Sigmoid colon (tissue), 7 donors: Measurements from ENCODE around the gene CDC42BPG. TPM values are rescaled to one million over a fixed set of nuclear protein-coding genes. Genes with fewer than 3 reads are reported as not detected.

Experiments
- DNase-seq: peaks from one replicate; pipeline ENCODE4 v3.0.0-alpha.2; 2019
- H3K27ac ChIP-seq, 4 donors: fragments of 200-600 bp; sonication (generic); one replicate each; pipeline ENCODE4 v1.5.1; 2016 to 2019; ENCODE audit warnings: mild to moderate bottlenecking in 1 of 4
- H3K27me3 ChIP-seq, 3 donors: fragments of 200-600 bp; sonication (generic); one replicate each; pipeline ENCODE4 v1.5.1; 2019; ENCODE audit warnings: mild to moderate bottlenecking in 1 of 3
- H3K36me3 ChIP-seq, 4 donors: fragments of 200-600 bp; sonication (generic); one replicate each; pipeline ENCODE4 v1.5.1; 2016 to 2019
- H3K4me1 ChIP-seq, 4 donors: fragments of 200-600 bp; sonication (generic); one replicate each; pipeline ENCODE4 v1.5.1; 2017 to 2019
- H3K4me3 ChIP-seq, 4 donors: fragments of 200-600 bp; sonication (generic); one replicate each; pipeline ENCODE4 v1.5.1; 2017 to 2019; ENCODE audit warnings: mild to moderate bottlenecking in 2 of 4, moderate library complexity in 1 of 4
- H3K9me3 ChIP-seq, 4 donors: fragments of 200-600 bp in 3 of 4; sonication (generic) in 3 of 4; one replicate each; pipeline versions ENCODE4 v1.5.1 to v1.6.1; 2013 to 2019
- EP300 ChIP-seq, 4 donors: sonication (generic); formaldehyde crosslinking; IDR thresholded peaks; one replicate each; pipeline ENCODE4 v1.6.1; 2017; ENCODE audit warnings: antibody characterized with exemption in 4 of 4
- POLR2A ChIP-seq, 2 donors: fragments of 450-650 bp; IDR thresholded peaks; one replicate each; pipeline ENCODE4 v1.6.1; 2016; ENCODE audit warnings: antibody characterized with exemption in 2 of 2, mild to moderate bottlenecking in 2 of 2, moderate library complexity in 2 of 2
- POLR2AphosphoS5 ChIP-seq, 4 donors: sonication (generic); formaldehyde crosslinking; IDR thresholded peaks; one replicate each; pipeline ENCODE4 v1.6.1; 2017; ENCODE audit warnings: antibody characterized with exemption in 4 of 4
- WGBS, 2 donors: extraction: QIAGEN DNeasy Blood & Tissue Kit; methylation state at CpG; one replicate each; pipeline ENCODE4 v1.1.7; 2013; 5-methylcytosine and 5-hydroxymethylcytosine counted together
- intact Hi-C: fragments of 100-400 bp; cut with DNase I; formaldehyde crosslinking; loops from one replicate; pipeline ENCODE4 v1.15.1; 2023
- polyA plus RNA-seq, 3 donors: library from polyadenylated mRNA; stranded (reverse); fragments of 200-250 nt; gene quantifications; one replicate each; pipeline ENCODE4 v1.2.3, GENCODE V29; 2013
- total RNA-seq, 4 donors: library from RNA; depleted of rRNA; stranded (reverse); fragments of >200 nt; gene quantifications; one replicate each; pipeline ENCODE4 v1.1.0, GENCODE V29; 2016
- TF ChIP-seq, protein P1 (sequence below), 4 experiments: fragments of 450-650 bp in 3 of 4; fragments of 200-600 bp in 1 of 4; IDR thresholded peaks; one replicate each; pipeline ENCODE4 v1.5.1; 2016 to 2019; ENCODE audit warnings: antibody characterized with exemption in 4 of 4, mild to moderate bottlenecking in 3 of 4, moderate library complexity in 2 of 4
- donor health status: healthy with polysubstance abuse.
- donor health status: Bipolar disorder and iron deficiency.
- donor health status: healthy.

The CDC42BPG gene
- total and polyA plus RNA-seq, 7 donors: 0.16 to 39.8 (median 10.3) TPM; not detected in 1

DNA sequence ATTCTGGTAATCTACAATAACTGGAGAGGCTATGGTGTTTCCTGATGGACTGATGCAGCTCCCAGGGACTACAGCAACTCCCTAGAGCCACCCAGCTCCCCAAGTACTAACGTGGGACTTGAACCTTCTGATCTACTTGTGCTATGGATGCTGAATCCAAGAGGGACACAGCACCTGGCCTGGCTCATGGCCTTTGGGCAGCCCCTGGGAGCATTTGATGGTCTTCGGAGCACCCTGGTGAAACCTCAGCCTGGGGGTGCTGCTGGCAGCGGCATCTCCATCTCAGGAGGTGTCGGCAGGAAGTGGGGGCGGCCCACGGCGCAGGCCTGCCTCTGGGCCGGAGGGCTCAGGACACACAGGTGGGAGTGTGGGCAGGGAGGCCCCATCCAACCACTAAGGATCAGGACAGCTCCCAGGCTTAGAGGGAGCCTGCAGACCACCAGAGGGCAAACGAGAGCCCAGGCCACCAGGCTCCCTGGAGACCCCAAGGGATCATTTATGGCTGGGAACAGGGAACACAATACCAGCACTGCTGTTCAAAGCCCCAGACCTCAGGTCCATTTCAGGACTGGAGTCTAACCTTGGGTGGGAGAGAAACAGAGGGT lies 25.2 kb upstream of the CDC42BPG start:
- Histone ChIP-seq H3K4me3 (peak overlapping the region in 1 of 4 donors; percentile 7), H3K4me1 (peaks cover 0 to 94% (median 92%) of the 10 kb centered on the region in 4 donors), H3K36me3 (peaks cover 5 to 25% (median 15%) of the 10 kb centered on the region in 4 donors), H3K27ac (peak overlapping the region; percentile 94 to 97 (median 97)), H3K27me3 (no peaks in the 10 kb centered on the region), H3K9me3 (no peaks in the 10 kb centered on the region)
- TF ChIP-seq POLR2A (IDR thresholded peaks at IDR 0.05) (no peak), POLR2AphosphoS5 (IDR thresholded peaks at IDR 0.05) (no peak)
- TF ChIP-seq, protein P1, sequence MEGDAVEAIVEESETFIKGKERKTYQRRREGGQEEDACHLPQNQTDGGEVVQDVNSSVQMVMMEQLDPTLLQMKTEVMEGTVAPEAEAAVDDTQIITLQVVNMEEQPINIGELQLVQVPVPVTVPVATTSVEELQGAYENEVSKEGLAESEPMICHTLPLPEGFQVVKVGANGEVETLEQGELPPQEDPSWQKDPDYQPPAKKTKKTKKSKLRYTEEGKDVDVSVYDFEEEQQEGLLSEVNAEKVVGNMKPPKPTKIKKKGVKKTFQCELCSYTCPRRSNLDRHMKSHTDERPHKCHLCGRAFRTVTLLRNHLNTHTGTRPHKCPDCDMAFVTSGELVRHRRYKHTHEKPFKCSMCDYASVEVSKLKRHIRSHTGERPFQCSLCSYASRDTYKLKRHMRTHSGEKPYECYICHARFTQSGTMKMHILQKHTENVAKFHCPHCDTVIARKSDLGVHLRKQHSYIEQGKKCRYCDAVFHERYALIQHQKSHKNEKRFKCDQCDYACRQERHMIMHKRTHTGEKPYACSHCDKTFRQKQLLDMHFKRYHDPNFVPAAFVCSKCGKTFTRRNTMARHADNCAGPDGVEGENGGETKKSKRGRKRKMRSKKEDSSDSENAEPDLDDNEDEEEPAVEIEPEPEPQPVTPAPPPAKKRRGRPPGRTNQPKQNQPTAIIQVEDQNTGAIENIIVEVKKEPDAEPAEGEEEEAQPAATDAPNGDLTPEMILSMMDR (IDR thresholded peaks at IDR 0.05): peak in 1 of 4 experiments; percentile 17
- no peak for DNase-seq
- WGBS, 2 donors: 50 to 82% methylated on average over 9 of the region's 9 CpGs
- intact Hi-C loops: no loop called here

DNA sequence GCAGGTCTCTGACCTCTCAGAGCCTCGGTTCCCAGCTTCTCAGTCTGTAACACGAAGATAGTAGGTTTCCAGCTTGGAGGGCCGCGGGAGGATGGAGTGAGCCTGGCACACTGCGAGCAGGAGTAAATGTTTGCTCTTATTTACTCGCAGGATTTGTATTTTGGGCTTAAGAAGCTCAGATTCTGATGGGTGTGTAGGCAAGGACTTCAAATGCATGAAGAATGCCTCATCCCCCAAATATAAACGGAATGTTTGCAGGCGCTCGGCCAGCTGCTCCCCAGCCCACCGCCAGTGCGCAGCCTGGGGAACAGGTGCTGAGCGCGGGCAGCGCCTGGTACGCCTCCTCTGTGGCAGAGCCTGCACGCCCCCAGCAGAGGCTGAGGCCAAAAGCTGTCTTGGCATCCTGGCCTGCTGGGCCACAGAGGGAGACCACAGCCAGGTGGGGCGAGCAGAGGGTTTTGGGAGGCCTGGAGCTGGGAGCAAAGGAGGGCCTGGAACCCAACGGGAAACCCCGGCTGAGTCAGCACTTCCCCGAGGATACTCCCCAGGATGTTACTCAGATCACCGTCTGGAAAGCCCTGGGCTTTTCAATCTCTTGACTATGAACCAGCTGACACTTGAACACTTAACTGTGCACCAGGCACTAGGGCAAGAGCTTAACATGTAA lies 24.6 kb upstream of the CDC42BPG start:
- Histone ChIP-seq H3K9me3 (no peaks in the 10 kb centered on the region), H3K27ac (peak overlapping the region; percentile 94 to 97 (median 97)), H3K36me3 (peaks cover 5 to 25% (median 15%) of the 10 kb centered on the region in 4 donors), H3K4me1 (peaks cover 0 to 94% (median 93%) of the 10 kb centered on the region in 4 donors), H3K4me3 (no peak overlapping the region), H3K27me3 (no peaks in the 10 kb centered on the region)
- TF ChIP-seq POLR2A (IDR thresholded peaks at IDR 0.05): no peak
- TF ChIP-seq, protein P1 (IDR thresholded peaks at IDR 0.05): no peak
- peak in 1 of 4 donors; percentile 18 for TF ChIP-seq EP300 (IDR thresholded peaks at IDR 0.05)
- peak in 2 of 4 donors; percentile 46 to 55 for TF ChIP-seq POLR2AphosphoS5 (IDR thresholded peaks at IDR 0.05)
- intact Hi-C loops: no loop called here
- WGBS, 2 donors: 57 to 78% methylated on average over 21 of the region's 21 CpGs
- DNase-seq: no peak

GRCh38 chr11:64867748-64868462 lies 23.5 kb upstream of the CDC42BPG start:
- no peaks in the 10 kb centered on the region for H3K27me3 ChIP-seq
- peaks cover 0 to 18% (median 7%) of the 10 kb centered on the region in 4 donors for H3K36me3 ChIP-seq
- no peak overlapping the region for H3K4me3 ChIP-seq
- intact Hi-C loops: no loop called here
- DNase-seq: no peak
- 81 to 90% methylated on average over 28 of the region's 28 CpGs for WGBS, 2 donors
- peak overlapping the region; percentile 94 to 97 (median 97) for H3K27ac ChIP-seq
- H3K4me1 ChIP-seq: peaks cover 0 to 98% (median 97%) of the 10 kb centered on the region in 4 donors
- no peak for TF ChIP-seq POLR2AphosphoS5 (IDR thresholded peaks at IDR 0.05)
- no peak for TF ChIP-seq POLR2A (IDR thresholded peaks at IDR 0.05)
- TF ChIP-seq, protein P1 (IDR thresholded peaks at IDR 0.05): no peak
- TF ChIP-seq EP300 (IDR thresholded peaks at IDR 0.05): no peak
- no peaks in the 10 kb centered on the region for H3K9me3 ChIP-seq

- Histone ChIP-seq H3K27ac (peak overlapping the region; percentile 94 to 97 (median 97)), H3K27me3 (no peaks in the 10 kb centered on the region), H3K36me3 (peaks cover 0 to 4% (median 0%) of the 10 kb centered on the region in 4 donors), H3K4me3 (no peak overlapping the region), H3K4me1 (peaks cover 0 to 97% (median 91%) of the 10 kb centered on the region in 4 donors), H3K9me3 (no peaks in the 10 kb centered on the region)
- intact Hi-C loops: no loop called here
- no peak for DNase-seq
- 95 to 96% methylated on average over 4 of the region's 4 CpGs for WGBS, 2 donors
- TF ChIP-seq, protein P1 (IDR thresholded peaks at IDR 0.05): no peak
- no peak for TF ChIP-seq EP300 (IDR thresholded peaks at IDR 0.05)
- TF ChIP-seq POLR2A (IDR thresholded peaks at IDR 0.05): no peak
- no peak for TF ChIP-seq POLR2AphosphoS5 (IDR thresholded peaks at IDR 0.05)
Observed at GRCh38 chr11:64866173-64866491, 21.7 kb upstream of the CDC42BPG start.
